GM20000 (cell line): ENCODE measurements around the gene CCDC93.

Experiments
- DNase-seq: peaks from one replicate; pipeline ENCODE4 v3.0.0; 2012; ENCODE audit warnings: low spot score
- CTCF ChIP-seq: IDR thresholded peaks from 2 replicates; pipeline ENCODE4 v1.5.1; 2012; ENCODE audit warnings: mild to moderate bottlenecking, control low read depth; ENCODE audit errors: extremely low read depth, missing control alignments

Gene CCDC93

GRCh38 chr2:117987121-117987520, 26.7 kb downstream of the CCDC93 start:
- no peak for TF ChIP-seq CTCF
- no peak for DNase-seq

- DNase-seq = no peak
- no peak for TF ChIP-seq CTCF
These were observed 28.8 kb downstream of the CCDC93 start for GRCh38 chr2:117985092-117985491.

GRCh38 chr2:117984208-117984607, 29.7 kb downstream of the CCDC93 start:
- no peak for DNase-seq
- TF ChIP-seq CTCF = no peak

GRCh38 chr2:117983040-117983439, 30.8 kb downstream of the CCDC93 start:
- DNase-seq = no peak
- no peak for TF ChIP-seq CTCF

GRCh38 chr2:117982376-117983033, 31.4 kb downstream of the CCDC93 start:
- TF ChIP-seq CTCF = no peak
- no peak for DNase-seq

GRCh38 chr2:117981810-117982209, 32.1 kb downstream of the CCDC93 start:
- TF ChIP-seq CTCF = no peak
- no peak for DNase-seq

- no peak for TF ChIP-seq CTCF
- no peak for DNase-seq
These were observed 32.8 kb downstream of the CCDC93 start for GRCh38 chr2:117980783-117981676.
